T-helper 1 cell treated with Interleukin-12 subunit alpha and Interleukin-12 subunit beta and Interleukin-4 antibody, amounts not matched to agents 30 μg/mL and 1 μg/mL, for 36 hours (primary cell): Measurements from ENCODE around the gene SLF2.
"Not testable (repeated sequence)": the region's sequence is repeated elsewhere in the genome, so short reads cannot be mapped to it uniquely, and the experiment has no call there.

Source experiments
- H3K27ac Mint-ChIP-seq: one replicate; pipeline ENCODE4 v1.8.0; 2021; ENCODE audit warnings: mild to moderate bottlenecking, mixed read lengths
- H3K27me3 Mint-ChIP-seq: one replicate; pipeline ENCODE4 v1.8.0; 2021; ENCODE audit warnings: low read depth, mixed read lengths
- H3K36me3 Mint-ChIP-seq: one replicate; pipeline ENCODE4 v1.8.0; 2021; ENCODE audit warnings: low read depth, mixed read lengths
- H3K4me1 Mint-ChIP-seq: one replicate; pipeline ENCODE4 v1.8.0; 2021; ENCODE audit warnings: low read depth, mixed read lengths
- H3K4me3 Mint-ChIP-seq: one replicate; pipeline ENCODE4 v1.8.0; 2021; ENCODE audit warnings: mild to moderate bottlenecking, moderate library complexity, mixed read lengths
- H3K9me3 Mint-ChIP-seq: one replicate; pipeline ENCODE4 v1.8.0; 2021; ENCODE audit warnings: mixed read lengths

The SLF2 gene

GRCh38 chr10:100874702-100875483 lies 37.9 kb upstream of the SLF2 start:
- Mint-ChIP-seq H3K27ac (no peak overlapping the region), H3K4me1 (no peaks in the 10 kb centered on the region), H3K36me3 (no peaks in the 10 kb centered on the region), H3K27me3 (peaks cover 12% of the 10 kb centered on the region), H3K4me3 (no peak overlapping the region), H3K9me3 (no peaks in the 10 kb centered on the region)

GRCh38 chr10:100875484-100876166 lies 37.1 kb upstream of the SLF2 start:
- H3K27ac Mint-ChIP-seq, result no peak overlapping the region
- no peak overlapping the region for H3K4me3 Mint-ChIP-seq
- no peaks in the 10 kb centered on the region for H3K9me3 Mint-ChIP-seq
- H3K4me1 Mint-ChIP-seq, result no peaks in the 10 kb centered on the region
- H3K27me3 Mint-ChIP-seq, result peaks cover 12% of the 10 kb centered on the region
- H3K36me3 Mint-ChIP-seq, result no peaks in the 10 kb centered on the region

GRCh38 chr10:100876585-100877460 lies 35.9 kb upstream of the SLF2 start:
- H3K4me1 Mint-ChIP-seq, result no peaks in the 10 kb centered on the region
- H3K9me3 Mint-ChIP-seq, result no peaks in the 10 kb centered on the region
- peaks cover 12% of the 10 kb centered on the region for H3K27me3 Mint-ChIP-seq
- no peaks in the 10 kb centered on the region for H3K36me3 Mint-ChIP-seq
- H3K4me3 Mint-ChIP-seq, result no peak overlapping the region
- H3K27ac Mint-ChIP-seq, result no peak overlapping the region

- H3K4me3 Mint-ChIP-seq, result no peak overlapping the region
- H3K27me3 Mint-ChIP-seq, result peaks cover 12% of the 10 kb centered on the region
These were observed 35.3 kb upstream of the SLF2 start for GRCh38 chr10:100877461-100877850.

GRCh38 chr10:100878291-100878910 lies 34.4 kb upstream of the SLF2 start:
- Mint-ChIP-seq H3K36me3 (no peaks in the 10 kb centered on the region), H3K27me3 (peaks cover 12% of the 10 kb centered on the region), H3K4me1 (no peaks in the 10 kb centered on the region), H3K4me3 (no peak overlapping the region), H3K9me3 (no peaks in the 10 kb centered on the region), H3K27ac (no peak overlapping the region)

More at GRCh38 chr10:100877461-100877850, 35.3 kb upstream of the SLF2 start:
- Mint-ChIP-seq H3K36me3 (no peaks in the 10 kb centered on the region), H3K9me3 (no peaks in the 10 kb centered on the region), H3K4me1 (no peaks in the 10 kb centered on the region), H3K27ac (no peak overlapping the region)

GRCh38 chr10:100879741-100880360 lies 32.9 kb upstream of the SLF2 start:
- peaks cover 12% of the 10 kb centered on the region for H3K27me3 Mint-ChIP-seq
- H3K9me3 Mint-ChIP-seq, result no peaks in the 10 kb centered on the region
- no peaks in the 10 kb centered on the region for H3K36me3 Mint-ChIP-seq
- H3K4me1 Mint-ChIP-seq, result no peaks in the 10 kb centered on the region
- H3K27ac Mint-ChIP-seq, result no peak overlapping the region
- H3K4me3 Mint-ChIP-seq, result no peak overlapping the region

- Mint-ChIP-seq H3K4me3 (no peak overlapping the region), H3K36me3 (no peaks in the 10 kb centered on the region), H3K27me3 (peaks cover 12% of the 10 kb centered on the region), H3K27ac (no peak overlapping the region), H3K9me3 (no peaks in the 10 kb centered on the region), H3K4me1 (no peaks in the 10 kb centered on the region)
These were observed 31.1 kb upstream of the SLF2 start for GRCh38 chr10:100881556-100882213.

- no peaks in the 10 kb centered on the region for H3K36me3 Mint-ChIP-seq
- H3K4me3 Mint-ChIP-seq, result no peak overlapping the region
- no peaks in the 10 kb centered on the region for H3K9me3 Mint-ChIP-seq
- H3K27ac Mint-ChIP-seq, result no peak overlapping the region
- H3K27me3 Mint-ChIP-seq, result peaks cover 12% of the 10 kb centered on the region
- H3K4me1 Mint-ChIP-seq, result no peaks in the 10 kb centered on the region
These were observed 30.5 kb upstream of the SLF2 start for GRCh38 chr10:100882252-100882651.

- Mint-ChIP-seq H3K36me3 (no peaks in the 10 kb centered on the region), H3K4me3 (no peak overlapping the region), H3K27ac (no peak overlapping the region), H3K27me3 (peaks cover 13% of the 10 kb centered on the region), H3K9me3 (no peaks in the 10 kb centered on the region), H3K4me1 (no peaks in the 10 kb centered on the region)
These were observed 30.0 kb upstream of the SLF2 start for GRCh38 chr10:100882671-100883311.

GRCh38 chr10:100883312-100883821 lies 29.4 kb upstream of the SLF2 start:
- Mint-ChIP-seq H3K4me1 (no peaks in the 10 kb centered on the region), H3K9me3 (no peaks in the 10 kb centered on the region), H3K27ac (no peak overlapping the region), H3K4me3 (no peak overlapping the region), H3K27me3 (peaks cover 7% of the 10 kb centered on the region), H3K36me3 (no peaks in the 10 kb centered on the region)

GRCh38 chr10:100885611-100886010 lies 27.2 kb upstream of the SLF2 start:
- not testable (repeated sequence) for H3K27ac Mint-ChIP-seq, H3K4me1 Mint-ChIP-seq, H3K36me3 Mint-ChIP-seq, H3K4me3 Mint-ChIP-seq, H3K9me3 Mint-ChIP-seq
- peaks cover 19% of the 10 kb centered on the region for H3K27me3 Mint-ChIP-seq

GRCh38 chr10:100886091-100886490 lies 26.7 kb upstream of the SLF2 start:
- Mint-ChIP-seq H3K9me3 (no peaks in the 10 kb centered on the region), H3K27me3 (peaks cover 23% of the 10 kb centered on the region), H3K27ac (no peak overlapping the region), H3K4me3 (no peak overlapping the region), H3K36me3 (no peaks in the 10 kb centered on the region), H3K4me1 (no peaks in the 10 kb centered on the region)

- Mint-ChIP-seq H3K9me3 (no peaks in the 10 kb centered on the region), H3K4me1 (no peaks in the 10 kb centered on the region), H3K4me3 (no peak overlapping the region), H3K27me3 (peaks cover 27% of the 10 kb centered on the region), H3K36me3 (no peaks in the 10 kb centered on the region), H3K27ac (no peak overlapping the region)
These were observed 26.2 kb upstream of the SLF2 start for GRCh38 chr10:100886521-100886920.
